ENCODE measurements around the gene PRKCE. TPM values are rescaled to one million over a fixed set of nuclear protein-coding genes. Genes with fewer than 3 reads are reported as not detected.
A peak's percentile ranks its signal among the peaks of the same experiment; 100 is the strongest.

Gene PRKCE
- total and polyA plus RNA-seq, 2 donors: 3.2 to 3.3 TPM

DNA sequence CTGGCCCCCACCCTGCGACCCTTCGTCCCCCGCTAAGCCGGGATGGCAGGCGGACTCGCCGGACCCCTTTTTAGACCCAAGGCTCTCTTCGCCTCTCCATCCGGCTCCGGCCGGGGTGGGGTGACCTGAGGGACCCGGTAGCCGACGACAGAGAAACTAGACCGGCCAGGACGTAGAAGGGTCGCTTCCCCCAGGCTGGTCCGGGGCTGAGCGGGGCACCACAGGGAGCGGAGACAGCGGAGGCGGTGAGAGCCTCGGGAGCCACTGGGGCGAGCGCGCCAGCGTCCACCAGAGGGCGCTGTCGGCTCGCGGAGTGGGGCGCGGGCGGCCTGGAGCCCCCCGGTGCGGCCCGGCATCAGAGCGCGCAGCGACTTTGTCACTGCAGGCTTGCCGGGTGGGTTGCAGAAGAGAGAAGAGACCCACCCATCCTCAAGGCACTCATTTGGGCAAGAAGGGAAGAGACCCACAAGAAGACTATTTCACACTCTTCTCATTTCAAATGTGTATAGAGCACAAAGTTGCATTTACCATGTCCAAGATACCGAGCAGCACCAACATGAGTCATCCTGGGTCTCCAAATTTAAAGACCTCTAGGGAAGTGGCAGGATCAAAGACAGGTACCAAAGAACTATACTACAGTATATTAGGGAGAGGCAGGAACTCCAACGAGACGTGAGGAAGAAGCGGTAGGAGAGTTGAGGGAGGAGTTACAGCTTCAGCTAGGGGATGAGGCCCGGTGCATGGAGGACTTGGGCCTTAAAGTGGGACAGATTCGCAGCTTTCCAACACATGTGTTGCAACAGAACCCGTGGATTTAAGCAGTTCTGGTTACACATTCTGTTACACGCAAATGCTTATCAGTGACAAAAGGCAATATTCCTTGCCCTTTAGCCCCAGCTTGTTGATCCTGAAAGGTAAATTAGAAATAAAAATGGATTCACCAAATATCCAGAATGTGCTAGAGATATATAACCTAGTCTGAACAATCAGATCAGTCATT, 7.6 kb upstream of the PRKCE start:
- 16% methylated on average over 49 of the region's 49 CpGs for WGBS
- H3K4me1 ChIP-seq (ENCODE audit: control insufficient read depth in 2 of 2, insufficient read depth in 2 of 2, low read length in 2 of 2): peaks cover 0 to 6% of the 10 kb centered on the region in 2 donors
- H3K27me3 ChIP-seq (ENCODE audit: control insufficient read depth in 2 of 2, insufficient read depth in 1 of 2, low read length in 1 of 2): peaks cover 5 to 21% of the 10 kb centered on the region in 2 donors
- peak in 8 of 9 donors; percentile 39 to 84 (median 66) for DNase-seq (ENCODE audit: low read depth in 6 of 9, low spot score in 9 of 9)
- no peaks in the 10 kb centered on the region for H3K36me3 ChIP-seq (ENCODE audit: control insufficient read depth in 2 of 2, insufficient read depth in 2 of 2, low read length in 1 of 2)
- H3K4me3 ChIP-seq (ENCODE audit: low read length in 2 of 2): peak overlapping the region; percentile 31 to 38
- no peak overlapping the region for H3K27ac ChIP-seq (ENCODE audit: low read depth in 1 of 2, low read length in 1 of 2)
- no peaks in the 10 kb centered on the region for H3K9me3 ChIP-seq (ENCODE audit: control insufficient read depth in 2 of 2, insufficient read depth in 1 of 2, low read length in 1 of 2)

DNA sequence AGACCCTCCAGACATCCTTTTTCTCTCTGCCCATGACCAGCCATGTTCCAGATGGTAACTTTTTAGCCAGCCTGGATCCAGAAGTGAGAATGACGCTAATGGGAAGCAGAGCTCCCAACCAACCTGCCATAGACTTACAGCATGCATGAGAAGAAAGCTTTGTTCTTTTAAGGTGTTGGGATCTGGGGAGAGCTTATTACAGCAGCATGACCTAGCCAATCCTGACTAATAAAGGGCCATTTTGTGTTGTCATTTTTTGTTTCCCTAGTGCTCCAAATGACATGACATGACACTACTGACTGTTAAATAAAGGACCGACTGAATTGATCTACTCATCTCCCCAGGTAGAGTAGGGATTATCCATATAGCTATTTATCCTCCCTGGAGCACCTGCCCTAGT, 5.2 kb upstream of the PRKCE start:
- no peak overlapping the region for H3K4me3 ChIP-seq (ENCODE audit: low read length in 2 of 2)
- H3K27ac ChIP-seq (ENCODE audit: low read depth in 1 of 2, low read length in 1 of 2): no peak overlapping the region
- H3K9me3 ChIP-seq (ENCODE audit: control insufficient read depth in 2 of 2, insufficient read depth in 1 of 2, low read length in 1 of 2): no peaks in the 10 kb centered on the region
- WGBS: 98% methylated on average over 2 of the region's 2 CpGs
- H3K27me3 ChIP-seq (ENCODE audit: control insufficient read depth in 2 of 2, insufficient read depth in 1 of 2, low read length in 1 of 2): peaks cover 7 to 37% of the 10 kb centered on the region in 2 donors
- no peaks in the 10 kb centered on the region for H3K36me3 ChIP-seq (ENCODE audit: control insufficient read depth in 2 of 2, insufficient read depth in 2 of 2, low read length in 1 of 2)
- peaks cover 6 to 11% of the 10 kb centered on the region in 2 donors for H3K4me1 ChIP-seq (ENCODE audit: control insufficient read depth in 2 of 2, insufficient read depth in 2 of 2, low read length in 2 of 2)
- DNase-seq (ENCODE audit: low read depth in 6 of 9, low spot score in 9 of 9): no peak

DNA sequence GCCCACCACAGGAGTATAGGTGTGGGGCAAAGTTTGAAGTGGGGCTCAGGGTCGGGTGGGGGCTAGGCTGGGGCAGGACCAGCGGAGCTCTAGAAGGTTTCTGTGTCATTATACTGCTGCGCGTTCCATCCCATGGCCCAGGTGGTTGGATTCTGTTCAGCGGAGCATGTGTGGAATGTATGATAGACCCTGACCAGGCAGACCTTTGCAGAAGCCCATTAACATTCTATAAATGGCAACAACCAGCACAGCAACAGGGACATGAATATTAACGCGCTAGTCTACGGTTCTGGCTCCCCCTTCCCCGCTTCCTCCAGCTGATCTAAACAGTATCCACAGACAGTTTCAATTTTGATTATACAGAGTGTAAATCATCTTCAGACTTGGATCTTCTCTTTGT, 4.1 kb upstream of the PRKCE start:
- Histone ChIP-seq H3K4me1 (ENCODE audit: control insufficient read depth in 2 of 2, insufficient read depth in 2 of 2, low read length in 2 of 2) (peaks cover 13 to 19% of the 10 kb centered on the region in 2 donors), H3K36me3 (ENCODE audit: control insufficient read depth in 2 of 2, insufficient read depth in 2 of 2, low read length in 1 of 2) (no peaks in the 10 kb centered on the region), H3K9me3 (ENCODE audit: control insufficient read depth in 2 of 2, insufficient read depth in 1 of 2, low read length in 1 of 2) (no peaks in the 10 kb centered on the region), H3K27me3 (ENCODE audit: control insufficient read depth in 2 of 2, insufficient read depth in 1 of 2, low read length in 1 of 2) (peaks cover 9 to 45% of the 10 kb centered on the region in 2 donors), H3K4me3 (ENCODE audit: low read length in 2 of 2) (no peak overlapping the region), H3K27ac (ENCODE audit: low read depth in 1 of 2, low read length in 1 of 2) (no peak overlapping the region)
- no peak for DNase-seq (ENCODE audit: low read depth in 6 of 9, low spot score in 9 of 9)
- 85% methylated on average over 9 of the region's 9 CpGs for WGBS

DNA sequence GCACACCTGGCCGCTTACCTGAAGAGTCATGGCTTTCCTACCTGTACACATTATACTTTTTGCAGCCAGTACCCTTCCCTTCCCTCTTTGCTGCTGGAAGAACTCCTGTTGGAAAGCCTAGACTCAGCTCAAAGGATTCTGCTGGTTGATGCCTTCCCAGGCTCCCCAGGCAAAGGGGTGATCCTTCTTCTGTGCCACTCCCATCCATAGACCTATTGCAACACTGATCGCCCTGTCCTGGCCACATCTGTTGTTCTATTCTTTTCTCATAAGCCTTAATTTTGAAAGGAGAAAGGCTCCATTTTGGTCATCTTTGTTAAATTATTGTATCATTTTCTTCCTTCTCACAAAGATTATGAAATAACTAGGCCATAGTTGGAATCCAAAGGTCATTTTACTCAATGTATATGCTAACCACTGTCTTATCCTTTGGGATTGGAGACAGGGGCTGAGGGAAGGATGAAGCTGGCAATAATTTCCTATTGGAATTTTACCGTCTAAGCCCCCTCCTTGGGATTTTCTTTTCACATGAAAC, 3.4 kb upstream of the PRKCE start:
- peaks cover 13 to 23% of the 10 kb centered on the region in 2 donors for H3K4me1 ChIP-seq (ENCODE audit: control insufficient read depth in 2 of 2, insufficient read depth in 2 of 2, low read length in 2 of 2)
- H3K27me3 ChIP-seq (ENCODE audit: control insufficient read depth in 2 of 2, insufficient read depth in 1 of 2, low read length in 1 of 2): peaks cover 7 to 44% of the 10 kb centered on the region in 2 donors
- WGBS: 98% methylated on average over 3 of the region's 3 CpGs
- H3K4me3 ChIP-seq (ENCODE audit: low read length in 2 of 2): no peak overlapping the region
- H3K9me3 ChIP-seq (ENCODE audit: control insufficient read depth in 2 of 2, insufficient read depth in 1 of 2, low read length in 1 of 2): no peaks in the 10 kb centered on the region
- H3K36me3 ChIP-seq (ENCODE audit: control insufficient read depth in 2 of 2, insufficient read depth in 2 of 2, low read length in 1 of 2): no peaks in the 10 kb centered on the region
- H3K27ac ChIP-seq (ENCODE audit: low read depth in 1 of 2, low read length in 1 of 2): no peak overlapping the region
- DNase-seq (ENCODE audit: low read depth in 6 of 9, low spot score in 9 of 9): no peak

DNA sequence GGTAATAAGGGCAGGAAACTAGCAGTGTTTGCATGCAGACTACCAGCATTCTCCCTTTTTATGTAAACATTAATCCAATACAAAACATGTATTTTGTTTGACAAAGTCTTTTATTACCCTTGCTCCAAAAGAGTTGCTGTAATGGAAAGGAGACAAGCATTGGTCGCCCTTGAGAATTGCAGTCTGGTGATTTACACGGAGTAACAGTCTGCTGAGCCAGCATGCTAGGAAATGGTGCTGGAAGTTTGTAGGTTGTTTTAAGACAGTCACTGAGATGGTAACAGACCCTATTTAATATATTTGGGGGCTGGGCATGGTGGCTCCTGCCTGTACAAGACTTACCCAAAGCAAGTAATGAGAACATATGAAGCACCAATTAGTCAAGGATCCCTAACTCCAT, 2.8 kb upstream of the PRKCE start:
- peaks cover 7 to 41% of the 10 kb centered on the region in 2 donors for H3K27me3 ChIP-seq (ENCODE audit: control insufficient read depth in 2 of 2, insufficient read depth in 1 of 2, low read length in 1 of 2)
- no peak overlapping the region for H3K27ac ChIP-seq (ENCODE audit: low read depth in 1 of 2, low read length in 1 of 2)
- H3K4me3 ChIP-seq (ENCODE audit: low read length in 2 of 2): no peak overlapping the region
- no peak for DNase-seq (ENCODE audit: low read depth in 6 of 9, low spot score in 9 of 9)
- H3K9me3 ChIP-seq (ENCODE audit: control insufficient read depth in 2 of 2, insufficient read depth in 1 of 2, low read length in 1 of 2): no peaks in the 10 kb centered on the region
- no peaks in the 10 kb centered on the region for H3K36me3 ChIP-seq (ENCODE audit: control insufficient read depth in 2 of 2, insufficient read depth in 2 of 2, low read length in 1 of 2)
- WGBS: 96% methylated on average over 2 of the region's 2 CpGs
- H3K4me1 ChIP-seq (ENCODE audit: control insufficient read depth in 2 of 2, insufficient read depth in 2 of 2, low read length in 2 of 2): peaks cover 13 to 20% of the 10 kb centered on the region in 2 donors

DNA sequence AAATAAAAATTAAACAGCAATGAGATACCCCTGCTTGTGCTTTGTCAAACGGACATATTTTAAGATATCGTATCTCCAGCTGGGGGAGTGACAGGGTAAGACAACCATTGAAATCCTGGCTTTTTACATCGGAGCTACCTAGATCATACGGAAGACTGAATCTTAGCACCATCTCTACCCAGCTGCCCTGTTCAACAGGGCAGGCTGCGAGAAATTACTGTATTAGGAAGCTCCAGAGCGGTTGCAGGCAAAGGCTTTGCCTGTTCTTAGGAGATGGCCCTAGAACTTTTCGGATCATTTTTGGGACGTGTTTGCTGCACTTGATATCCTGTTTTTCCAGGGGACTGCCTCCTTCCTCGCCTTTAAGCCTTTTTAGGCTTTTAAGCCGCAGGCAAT, 2.0 kb upstream of the PRKCE start:
- Histone ChIP-seq H3K36me3 (ENCODE audit: control insufficient read depth in 2 of 2, insufficient read depth in 2 of 2, low read length in 1 of 2) (no peaks in the 10 kb centered on the region), H3K9me3 (ENCODE audit: control insufficient read depth in 2 of 2, insufficient read depth in 1 of 2, low read length in 1 of 2) (no peaks in the 10 kb centered on the region), H3K4me3 (ENCODE audit: low read length in 2 of 2) (peak overlapping the region; percentile 70 to 80), H3K4me1 (ENCODE audit: control insufficient read depth in 2 of 2, insufficient read depth in 2 of 2, low read length in 2 of 2) (peaks cover 13 to 25% of the 10 kb centered on the region in 2 donors), H3K27ac (ENCODE audit: low read depth in 1 of 2, low read length in 1 of 2) (no peak overlapping the region), H3K27me3 (ENCODE audit: control insufficient read depth in 2 of 2, insufficient read depth in 1 of 2, low read length in 1 of 2) (peaks cover 7 to 41% of the 10 kb centered on the region in 2 donors)
- DNase-seq (ENCODE audit: low read depth in 6 of 9, low spot score in 9 of 9): peak in 1 of 9 donors; percentile 7
- WGBS: 7% methylated on average over 10 of the region's 10 CpGs

DNA sequence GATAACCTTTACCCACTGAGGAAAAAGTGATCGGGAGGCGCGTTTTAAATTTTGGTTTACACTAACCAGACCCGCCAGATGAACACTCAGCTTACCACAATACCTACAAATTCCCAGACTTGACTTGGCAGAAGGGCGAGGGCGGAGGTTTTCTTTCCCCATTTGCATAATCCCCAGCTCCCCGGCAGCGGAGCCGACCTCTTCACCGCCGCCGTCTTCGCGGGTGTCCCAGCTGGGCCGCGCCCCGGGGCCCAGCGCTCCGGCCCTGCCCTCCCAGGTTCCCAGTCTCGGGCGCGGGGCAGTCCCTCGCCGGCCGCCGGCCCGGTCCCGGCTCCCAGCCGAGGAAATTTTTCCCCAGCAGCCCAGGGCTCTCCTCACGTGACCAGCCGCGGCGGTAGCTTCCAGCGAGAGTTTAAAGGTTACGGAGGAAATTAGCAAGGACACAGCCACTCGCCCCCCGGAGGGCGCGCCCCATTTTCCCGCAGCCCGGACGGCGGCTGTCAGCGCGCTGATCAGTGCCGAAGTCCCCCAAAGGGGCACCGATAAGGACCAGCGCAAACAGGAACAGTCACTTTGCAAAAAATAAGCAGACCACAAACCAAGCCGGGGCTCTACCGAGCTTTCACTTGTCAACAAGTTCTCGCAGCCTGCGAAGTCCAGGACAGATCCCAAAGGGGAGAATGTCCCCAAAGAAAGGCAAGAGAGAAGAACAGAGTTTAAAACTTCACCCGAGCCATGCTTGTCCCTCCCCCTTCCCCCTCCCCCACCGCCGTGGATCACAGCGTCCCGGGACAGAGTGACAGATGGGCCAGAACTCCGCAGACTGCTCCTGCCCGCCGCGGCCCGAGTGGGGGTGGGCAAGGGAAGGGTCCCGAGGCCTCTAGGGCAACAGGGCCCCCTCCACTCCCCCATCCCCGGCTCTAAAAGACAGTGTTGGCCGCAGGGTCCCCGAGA, 1.3 kb upstream of the PRKCE start:
- Histone ChIP-seq H3K27me3 (ENCODE audit: control insufficient read depth in 2 of 2, insufficient read depth in 1 of 2, low read length in 1 of 2) (peaks cover 7 to 41% of the 10 kb centered on the region in 2 donors), H3K4me3 (ENCODE audit: low read length in 2 of 2) (peak overlapping the region; percentile 70 to 80), H3K36me3 (ENCODE audit: control insufficient read depth in 2 of 2, insufficient read depth in 2 of 2, low read length in 1 of 2) (no peaks in the 10 kb centered on the region), H3K4me1 (ENCODE audit: control insufficient read depth in 2 of 2, insufficient read depth in 2 of 2, low read length in 2 of 2) (peaks cover 13 to 25% of the 10 kb centered on the region in 2 donors), H3K9me3 (ENCODE audit: control insufficient read depth in 2 of 2, insufficient read depth in 1 of 2, low read length in 1 of 2) (no peaks in the 10 kb centered on the region), H3K27ac (ENCODE audit: low read depth in 1 of 2, low read length in 1 of 2) (peak overlapping the region; percentile 67 to 89)
- WGBS: under 1% methylated on average over 66 of the region's 66 CpGs
- peak in 7 of 9 donors; percentile 44 to 69 (median 53) for DNase-seq (ENCODE audit: low read depth in 6 of 9, low spot score in 9 of 9)

DNA sequence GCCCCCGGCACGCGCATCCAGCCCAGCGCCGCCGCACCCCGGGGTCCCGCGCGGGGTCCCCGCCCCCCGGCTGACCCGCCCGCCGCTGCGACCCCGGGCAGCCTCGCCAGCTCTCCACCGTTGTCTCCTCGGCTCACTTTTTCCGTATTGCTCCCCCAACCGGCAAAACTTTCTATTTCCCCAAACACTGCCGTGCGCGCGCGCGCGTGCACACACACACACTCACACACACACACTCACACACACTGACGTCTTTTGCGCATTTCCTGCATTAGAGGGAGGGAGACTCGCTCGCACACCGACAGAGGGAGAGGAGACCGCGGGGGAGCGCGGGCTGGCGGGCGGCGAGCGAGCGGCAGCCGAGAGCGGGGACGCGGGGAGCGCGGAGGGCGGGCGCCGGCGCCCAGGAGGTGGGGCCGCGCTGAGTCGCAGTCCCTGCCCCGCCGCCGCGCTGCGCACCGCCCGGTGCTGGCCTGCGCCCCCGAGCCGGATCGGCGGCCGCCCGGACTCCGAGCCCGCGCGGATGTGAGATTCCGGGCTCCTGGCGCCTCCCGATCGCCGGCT, 542 bp upstream of the PRKCE start:
- no peaks in the 10 kb centered on the region for H3K9me3 ChIP-seq (ENCODE audit: control insufficient read depth in 2 of 2, insufficient read depth in 1 of 2, low read length in 1 of 2)
- H3K4me3 ChIP-seq (ENCODE audit: low read length in 2 of 2): peak overlapping the region; percentile 70 to 80
- peaks cover 13 to 25% of the 10 kb centered on the region in 2 donors for H3K4me1 ChIP-seq (ENCODE audit: control insufficient read depth in 2 of 2, insufficient read depth in 2 of 2, low read length in 2 of 2)
- peak overlapping the region in 1 of 2 donors; percentile 89 for H3K27ac ChIP-seq (ENCODE audit: low read depth in 1 of 2, low read length in 1 of 2)
- no peaks in the 10 kb centered on the region for H3K36me3 ChIP-seq (ENCODE audit: control insufficient read depth in 2 of 2, insufficient read depth in 2 of 2, low read length in 1 of 2)
- H3K27me3 ChIP-seq (ENCODE audit: control insufficient read depth in 2 of 2, insufficient read depth in 1 of 2, low read length in 1 of 2): peaks cover 7 to 41% of the 10 kb centered on the region in 2 donors
- under 1% methylated on average over 79 of the region's 79 CpGs for WGBS
- peak; percentile 88 to 98 (median 94) for DNase-seq (ENCODE audit: low read depth in 6 of 9, low spot score in 9 of 9)
